ENCODE measurements around the gene TRPV5.

TRPV5 gene

GRCh38 chr7:142868188-142868985 is 65.2 kb downstream of the TRPV5 start:
- DNase-seq = no peak

- DNase-seq = no peak
Measured at GRCh38 chr7:142867398-142868187, 66.0 kb downstream of the TRPV5 start.

GRCh38 chr7:142867097-142867378 is 66.5 kb downstream of the TRPV5 start:
- DNase-seq = no peak

GRCh38 chr7:142866361-142867096 is 67.0 kb downstream of the TRPV5 start:
- DNase-seq = no peak

GRCh38 chr7:142865766-142866165 is 67.8 kb downstream of the TRPV5 start:
- DNase-seq = no peak

GRCh38 chr7:142864980-142865747 is 68.4 kb downstream of the TRPV5 start:
- no peak for DNase-seq

GRCh38 chr7:142863891-142864685 is 69.5 kb downstream of the TRPV5 start:
- DNase-seq = no peak

- DNase-seq = no peak
Measured at GRCh38 chr7:142862786-142863400, 70.7 kb downstream of the TRPV5 start.

GRCh38 chr7:142862351-142862750 is 71.2 kb downstream of the TRPV5 start:
- DNase-seq = no peak

GRCh38 chr7:142860968-142861367 is 72.6 kb downstream of the TRPV5 start:
- no peak for DNase-seq

- DNase-seq = no peak
Measured at GRCh38 chr7:142859829-142860228, 73.7 kb downstream of the TRPV5 start.

GRCh38 chr7:142859411-142859810 is 74.1 kb downstream of the TRPV5 start:
- DNase-seq = no peak

All from NCI-H1694 (cell line).